SK-N-SH (cell line): Measurements from ENCODE around the gene PHOX2A. TPM values are rescaled to one million over a fixed set of nuclear protein-coding genes. Genes with fewer than 3 reads are reported as not detected.

Experiments used
- CTCF ChIA-PET: fragments of 300-600, 350-600 bp; formaldehyde crosslinking; extraction: SDS; loops from one replicate; lab custom pipeline; 2021; lab: Yijun Ruan, JAX
- POLR2A ChIA-PET: fragments of 350-600 bp; sonication (Branson Sonifier 250); formaldehyde crosslinking; extraction: SDS; loops from one replicate; lab custom pipeline; 2020; ENCODE audit warnings: antibody characterized with exemption, inconsistent platforms; lab: Yijun Ruan, JAX
- DNase-seq: peaks from one replicate; pipeline ENCODE4 v3.0.0; 2012
- H2AFZ ChIP-seq: fragments of 200-600 bp; sonication (generic); 2 replicates; pipeline ENCODE4 v1.8.1; 2016; ENCODE audit warnings: antibody characterized with exemption, mild to moderate bottlenecking, low read depth
- H3F3A ChIP-seq: fragments of 200-600 bp; sonication (generic); replicated peaks from 2 replicates; pipeline ENCODE3; 2016; ENCODE audit warnings: antibody characterized with exemption, mild to moderate bottlenecking; ENCODE audit not compliant: insufficient read depth
- H3K27ac ChIP-seq, 2 experiments: fragments of 200-500 bp in 1 of 2; fragments of 200-600 bp in 1 of 2; sonication (Bioruptor generic) in 1 of 2; sonication (generic), shearing (Covaris generic) in 1 of 2; 2 replicates each; pipeline versions ENCODE4 v1.5.1 to v1.6.1; 2014 to 2016; ENCODE audit warnings: low read depth in 2 of 2, inconsistent platforms in 1 of 2, low read length in 1 of 2, mild to moderate bottlenecking in 1 of 2, mixed read lengths in 1 of 2
- H3K27me3 ChIP-seq: fragments of 200-600 bp; sonication (generic), shearing (Covaris generic); 2 replicates; pipeline ENCODE4 v1.6.1; 2016; ENCODE audit warnings: mixed run types; ENCODE audit not compliant: insufficient read depth
- H3K36me3 ChIP-seq, 2 experiments: fragments of 200-500 bp in 1 of 2; fragments of 200-600 bp in 1 of 2; sonication (Bioruptor generic) in 1 of 2; sonication (generic) in 1 of 2; replicated peaks in 1 of 2; 2 replicates each; pipeline versions ENCODE3 to v1.5.1; 2014 to 2016; ENCODE audit warnings: low read length in 1 of 2, mild to moderate bottlenecking in 1 of 2; ENCODE audit not compliant: insufficient read depth in 2 of 2, control insufficient read depth in 1 of 2
- H3K4me1 ChIP-seq, 2 experiments: fragments of 200-500 bp in 1 of 2; fragments of 200-600 bp in 1 of 2; sonication (Bioruptor generic) in 1 of 2; sonication (generic), shearing (Covaris generic) in 1 of 2; 2 replicates each; pipeline versions ENCODE4 v1.5.1 to v1.6.1; 2014 to 2016; ENCODE audit warnings: low read depth in 1 of 2, low read length in 1 of 2, mixed run types in 1 of 2; ENCODE audit not compliant: insufficient read depth in 2 of 2, control insufficient read depth in 1 of 2
- H3K4me2 ChIP-seq: fragments of 200-600 bp; sonication (generic), shearing (Covaris generic); 2 replicates; pipeline ENCODE4 v1.6.1; 2017; ENCODE audit warnings: mixed run types
- H3K4me3 ChIP-seq, 2 experiments: fragments of 200-500 bp in 1 of 2; fragments of 200-600 bp in 1 of 2; sonication (Bioruptor generic) in 1 of 2; sonication (generic), shearing (Covaris generic) in 1 of 2; 2 replicates each; pipeline versions ENCODE4 v1.5.1 to v1.8.1; 2014 to 2016; ENCODE audit warnings: low read depth in 2 of 2, inconsistent platforms in 1 of 2, low read length in 1 of 2, mild to moderate bottlenecking in 1 of 2, mixed read lengths in 1 of 2, moderate library complexity in 1 of 2
- H3K79me2 ChIP-seq: fragments of 200-600 bp; sonication (generic); 2 replicates; pipeline ENCODE4 v1.8.1; 2017; ENCODE audit warnings: mild to moderate bottlenecking; ENCODE audit not compliant: insufficient read depth
- H3K9ac ChIP-seq: fragments of 200-600 bp; sonication (generic); 2 replicates; pipeline ENCODE4 v1.6.1; 2017; ENCODE audit warnings: mixed run types
- H3K9me2 ChIP-seq: fragments of 200-600 bp; sonication (generic); 2 replicates; pipeline ENCODE4 v1.6.1; 2017; ENCODE audit warnings: mixed run types
- H3K9me3 ChIP-seq: fragments of 200-600 bp; sonication (generic); 2 replicates; pipeline ENCODE4 v1.6.1; 2017; ENCODE audit warnings: mixed run types, mild to moderate bottlenecking, moderate library complexity
- H4K20me1 ChIP-seq: fragments of 200-600 bp; sonication (generic); 2 replicates; pipeline ENCODE4 v1.6.1; 2017; ENCODE audit warnings: mild to moderate bottlenecking, mixed run types; ENCODE audit not compliant: insufficient read depth
- ELF1 ChIP-seq: IDR thresholded peaks from 2 replicates; pipeline ENCODE4 v1.4.0; 2012
- EZH2phosphoT487 ChIP-seq: fragments of 200-600 bp; sonication (generic); IDR thresholded peaks from 2 replicates; pipeline ENCODE4 v1.6.1; 2017; ENCODE audit warnings: low read depth, mixed run types, mild to moderate bottlenecking, antibody characterized with exemption, moderate library complexity, borderline replicate concordance
- FOSL2 ChIP-seq: IDR thresholded peaks from 2 replicates; pipeline ENCODE4 v1.4.0; 2012; ENCODE audit warnings: low read depth, mild to moderate bottlenecking, moderate library complexity, borderline replicate concordance
- GATA2 ChIP-seq: sonication (generic); formaldehyde crosslinking; IDR thresholded peaks from 2 replicates; pipeline ENCODE4 v1.5.0; 2020; ENCODE audit warnings: mild to moderate bottlenecking, missing genetic modification reagents
- MEF2A ChIP-seq: IDR thresholded peaks from 2 replicates; pipeline ENCODE4 v1.4.0; 2012; ENCODE audit warnings: low read depth, borderline replicate concordance
- NRF1 ChIP-seq: IDR thresholded peaks from 2 replicates; pipeline ENCODE4 v1.6.1; 2012; ENCODE audit warnings: low read depth, mild to moderate bottlenecking, low read length
- RCOR1 ChIP-seq: fragments of 150-350 bp; IDR thresholded peaks from 2 replicates; pipeline ENCODE4 v1.6.1; 2017; ENCODE audit warnings: antibody characterized with exemption, low read length
- RFX5 ChIP-seq: IDR thresholded peaks from 2 replicates; pipeline ENCODE4 v1.6.1; 2012; ENCODE audit warnings: mild to moderate bottlenecking, improper control_type of control experiment, low read length
- RXRA ChIP-seq: IDR thresholded peaks from 2 replicates; pipeline ENCODE4 v1.4.0; 2012; ENCODE audit warnings: low read depth, mild to moderate bottlenecking, borderline replicate concordance
- SMC3 ChIP-seq: IDR thresholded peaks from 2 replicates; pipeline ENCODE4 v1.6.1; 2012; ENCODE audit warnings: low read depth, low read length, improper control_type of control experiment
- TCF12 ChIP-seq: IDR thresholded peaks from 2 replicates; pipeline ENCODE4 v1.4.0; 2012
- YY1 ChIP-seq: IDR thresholded peaks from 2 replicates; pipeline ENCODE4 v1.4.0; 2012; ENCODE audit warnings: low read depth, mild to moderate bottlenecking
- WGBS: methylation state at CpG from one replicate; pipeline ENCODE4 v1.1.6; 2017; ENCODE audit warnings: low lambda C conversion rate; 5-methylcytosine and 5-hydroxymethylcytosine counted together
- polyA plus RNA-seq, 3 experiments: library from polyadenylated mRNA; depleted of rRNA; stranded (reverse); fragments of >200 nt; gene quantifications; 2 replicates each; pipeline ENCODE4 v1.2.3, GENCODE V29; 2012
- TF ChIP-seq, protein P1 (sequence below): IDR thresholded peaks from 2 replicates; pipeline ENCODE4 v1.4.0; 2012; ENCODE audit warnings: low read depth, borderline replicate concordance
- TF ChIP-seq, protein P2 (sequence below): IDR thresholded peaks from 2 replicates; pipeline ENCODE4 v1.4.0; 2012; ENCODE audit warnings: low read depth, borderline replicate concordance
- TF ChIP-seq, protein P3 (sequence below): IDR thresholded peaks from 2 replicates; pipeline ENCODE4 v1.6.1; 2012; ENCODE audit warnings: mild to moderate bottlenecking, low read depth, low read length, moderate library complexity
- TF ChIP-seq, protein P4 (sequence below): IDR thresholded peaks from 2 replicates; pipeline ENCODE4; 2012
- TF ChIP-seq, protein P5 (sequence below): fragments of 150-350 bp; IDR thresholded peaks from 2 replicates; pipeline ENCODE4 v1.6.1; 2016; ENCODE audit warnings: mild to moderate bottlenecking, low read depth, low read length

PHOX2A gene
- polyA plus RNA-seq, 1 of the 3 experiments (the other 2 are of a cell fraction): 75.6 TPM

DNA sequence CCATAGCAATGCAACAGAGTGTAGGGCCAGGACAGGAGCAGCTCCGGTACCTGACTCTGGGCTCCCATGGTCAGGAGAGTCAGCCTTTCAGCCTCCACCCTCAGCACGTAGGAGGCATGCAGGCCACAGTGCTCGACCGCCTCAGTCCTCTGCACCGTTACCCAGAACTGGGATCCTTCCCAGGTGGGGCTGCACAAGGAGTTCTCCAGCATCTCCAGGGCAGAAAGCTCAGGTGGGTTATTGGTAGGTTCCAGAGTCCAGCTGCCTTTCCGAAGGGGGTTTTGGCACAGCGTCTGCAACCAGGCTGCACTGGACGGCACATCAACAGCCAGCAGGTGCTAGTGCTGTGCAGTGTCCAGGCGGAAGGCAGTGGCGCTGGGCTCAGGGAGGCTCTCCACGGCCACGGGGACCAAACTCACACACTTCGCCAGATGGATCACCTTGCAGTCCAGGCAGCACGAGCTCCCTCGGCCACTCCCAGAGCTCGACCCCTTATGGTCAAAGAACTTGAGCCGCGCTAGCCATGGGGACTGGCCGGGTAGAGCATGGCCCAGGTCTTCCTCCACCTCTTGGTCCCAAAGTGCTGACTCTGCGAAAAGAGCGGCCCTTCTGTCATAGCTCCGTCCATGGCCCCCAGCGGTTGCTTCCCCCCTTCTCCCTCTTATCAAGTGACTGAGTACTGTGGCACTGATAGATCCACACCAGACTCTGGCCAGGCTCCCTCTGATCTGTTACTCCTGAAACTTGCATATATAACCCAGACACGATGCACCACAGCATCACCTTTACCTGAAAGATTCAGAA is 6.9 kb upstream of the PHOX2A start:
- Histone ChIP-seq H3K9me3 (no peaks in the 10 kb centered on the region), H3K9ac (no peak overlapping the region), H3K27me3 (no peaks in the 10 kb centered on the region), H3K36me3 (no peaks in the 10 kb centered on the region), H3F3A (peaks cover 6% of the 10 kb centered on the region), H3K4me3 (no peak overlapping the region), H4K20me1 (no peaks in the 10 kb centered on the region), H3K4me2 (no peak overlapping the region), H3K4me1 (no peaks in the 10 kb centered on the region; a peak in 1 of 4 replicates), H3K27ac (no peak overlapping the region), H3K9me2 (no peaks in the 10 kb centered on the region), H3K79me2 (no peaks in the 10 kb centered on the region), H2AFZ (no peak overlapping the region)
- TF ChIP-seq RXRA (no peak), NRF1 (no peak), MEF2A (no peak), TCF12 (no peak), ELF1 (no peak), YY1 (no peak), RCOR1 (no peak), RFX5 (no peak), SMC3 (no peak), FOSL2 (no peak), EZH2phosphoT487 (no peak), GATA2 (CRISPR knock-in tag) (no peak)
- TF ChIP-seq, protein P1, sequence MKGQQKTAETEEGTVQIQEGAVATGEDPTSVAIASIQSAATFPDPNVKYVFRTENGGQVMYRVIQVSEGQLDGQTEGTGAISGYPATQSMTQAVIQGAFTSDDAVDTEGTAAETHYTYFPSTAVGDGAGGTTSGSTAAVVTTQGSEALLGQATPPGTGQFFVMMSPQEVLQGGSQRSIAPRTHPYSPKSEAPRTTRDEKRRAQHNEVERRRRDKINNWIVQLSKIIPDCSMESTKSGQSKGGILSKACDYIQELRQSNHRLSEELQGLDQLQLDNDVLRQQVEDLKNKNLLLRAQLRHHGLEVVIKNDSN: no peak
- TF ChIP-seq, protein P2, sequence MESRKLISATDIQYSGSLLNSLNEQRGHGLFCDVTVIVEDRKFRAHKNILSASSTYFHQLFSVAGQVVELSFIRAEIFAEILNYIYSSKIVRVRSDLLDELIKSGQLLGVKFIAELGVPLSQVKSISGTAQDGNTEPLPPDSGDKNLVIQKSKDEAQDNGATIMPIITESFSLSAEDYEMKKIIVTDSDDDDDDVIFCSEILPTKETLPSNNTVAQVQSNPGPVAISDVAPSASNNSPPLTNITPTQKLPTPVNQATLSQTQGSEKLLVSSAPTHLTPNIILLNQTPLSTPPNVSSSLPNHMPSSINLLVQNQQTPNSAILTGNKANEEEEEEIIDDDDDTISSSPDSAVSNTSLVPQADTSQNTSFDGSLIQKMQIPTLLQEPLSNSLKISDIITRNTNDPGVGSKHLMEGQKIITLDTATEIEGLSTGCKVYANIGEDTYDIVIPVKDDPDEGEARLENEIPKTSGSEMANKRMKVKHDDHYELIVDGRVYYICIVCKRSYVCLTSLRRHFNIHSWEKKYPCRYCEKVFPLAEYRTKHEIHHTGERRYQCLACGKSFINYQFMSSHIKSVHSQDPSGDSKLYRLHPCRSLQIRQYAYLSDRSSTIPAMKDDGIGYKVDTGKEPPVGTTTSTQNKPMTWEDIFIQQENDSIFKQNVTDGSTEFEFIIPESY: no peak
- TF ChIP-seq, protein P3, sequence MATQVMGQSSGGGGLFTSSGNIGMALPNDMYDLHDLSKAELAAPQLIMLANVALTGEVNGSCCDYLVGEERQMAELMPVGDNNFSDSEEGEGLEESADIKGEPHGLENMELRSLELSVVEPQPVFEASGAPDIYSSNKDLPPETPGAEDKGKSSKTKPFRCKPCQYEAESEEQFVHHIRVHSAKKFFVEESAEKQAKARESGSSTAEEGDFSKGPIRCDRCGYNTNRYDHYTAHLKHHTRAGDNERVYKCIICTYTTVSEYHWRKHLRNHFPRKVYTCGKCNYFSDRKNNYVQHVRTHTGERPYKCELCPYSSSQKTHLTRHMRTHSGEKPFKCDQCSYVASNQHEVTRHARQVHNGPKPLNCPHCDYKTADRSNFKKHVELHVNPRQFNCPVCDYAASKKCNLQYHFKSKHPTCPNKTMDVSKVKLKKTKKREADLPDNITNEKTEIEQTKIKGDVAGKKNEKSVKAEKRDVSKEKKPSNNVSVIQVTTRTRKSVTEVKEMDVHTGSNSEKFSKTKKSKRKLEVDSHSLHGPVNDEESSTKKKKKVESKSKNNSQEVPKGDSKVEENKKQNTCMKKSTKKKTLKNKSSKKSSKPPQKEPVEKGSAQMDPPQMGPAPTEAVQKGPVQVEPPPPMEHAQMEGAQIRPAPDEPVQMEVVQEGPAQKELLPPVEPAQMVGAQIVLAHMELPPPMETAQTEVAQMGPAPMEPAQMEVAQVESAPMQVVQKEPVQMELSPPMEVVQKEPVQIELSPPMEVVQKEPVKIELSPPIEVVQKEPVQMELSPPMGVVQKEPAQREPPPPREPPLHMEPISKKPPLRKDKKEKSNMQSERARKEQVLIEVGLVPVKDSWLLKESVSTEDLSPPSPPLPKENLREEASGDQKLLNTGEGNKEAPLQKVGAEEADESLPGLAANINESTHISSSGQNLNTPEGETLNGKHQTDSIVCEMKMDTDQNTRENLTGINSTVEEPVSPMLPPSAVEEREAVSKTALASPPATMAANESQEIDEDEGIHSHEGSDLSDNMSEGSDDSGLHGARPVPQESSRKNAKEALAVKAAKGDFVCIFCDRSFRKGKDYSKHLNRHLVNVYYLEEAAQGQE: no peak
- TF ChIP-seq, protein P4, sequence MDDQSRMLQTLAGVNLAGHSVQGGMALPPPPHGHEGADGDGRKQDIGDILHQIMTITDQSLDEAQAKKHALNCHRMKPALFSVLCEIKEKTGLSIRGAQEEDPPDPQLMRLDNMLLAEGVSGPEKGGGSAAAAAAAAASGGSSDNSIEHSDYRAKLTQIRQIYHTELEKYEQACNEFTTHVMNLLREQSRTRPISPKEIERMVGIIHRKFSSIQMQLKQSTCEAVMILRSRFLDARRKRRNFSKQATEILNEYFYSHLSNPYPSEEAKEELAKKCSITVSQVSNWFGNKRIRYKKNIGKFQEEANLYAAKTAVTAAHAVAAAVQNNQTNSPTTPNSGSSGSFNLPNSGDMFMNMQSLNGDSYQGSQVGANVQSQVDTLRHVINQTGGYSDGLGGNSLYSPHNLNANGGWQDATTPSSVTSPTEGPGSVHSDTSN: no peak
- TF ChIP-seq, protein P5, sequence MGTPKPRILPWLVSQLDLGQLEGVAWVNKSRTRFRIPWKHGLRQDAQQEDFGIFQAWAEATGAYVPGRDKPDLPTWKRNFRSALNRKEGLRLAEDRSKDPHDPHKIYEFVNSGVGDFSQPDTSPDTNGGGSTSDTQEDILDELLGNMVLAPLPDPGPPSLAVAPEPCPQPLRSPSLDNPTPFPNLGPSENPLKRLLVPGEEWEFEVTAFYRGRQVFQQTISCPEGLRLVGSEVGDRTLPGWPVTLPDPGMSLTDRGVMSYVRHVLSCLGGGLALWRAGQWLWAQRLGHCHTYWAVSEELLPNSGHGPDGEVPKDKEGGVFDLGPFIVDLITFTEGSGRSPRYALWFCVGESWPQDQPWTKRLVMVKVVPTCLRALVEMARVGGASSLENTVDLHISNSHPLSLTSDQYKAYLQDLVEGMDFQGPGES: no peak
- POLR2A ChIA-PET: interaction anchor here (1.1 kb wide), 1 partner anchor 10 kb away, joined by 3 read pairs; no protein-coding TSS in a partner anchor
- 90% methylated on average over 4 of the region's 24 CpGs for WGBS
- DNase-seq: no peak
- CTCF ChIA-PET: interaction anchor here (0.6 to 19.7 kb wide), 6 partner anchors 8 to 180 kb away, joined by 3 to 314 read pairs (median 4); no protein-coding TSS in a partner anchor
